CD8-positive, alpha-beta memory T cell (primary cell): Measurements from ENCODE around the gene PRKAB1. TPM values are rescaled to one million over a fixed set of nuclear protein-coding genes. Genes with fewer than 3 reads are reported as not detected.
"Not testable (repeated sequence)": the region's sequence is repeated elsewhere in the genome, so short reads cannot be mapped to it uniquely, and the experiment has no call there.

Experiments used
- CTCF ChIA-PET: fragments of 350-600 bp; sonication (Branson Sonifier 250); formaldehyde crosslinking; loops from one replicate; lab custom pipeline; 2021; ENCODE audit warnings: antibody characterized with exemption; lab: Charles Lee
- POLR2A ChIA-PET: fragments of 350-600 bp; sonication (Branson Sonifier 250); formaldehyde crosslinking; loops from one replicate; lab custom pipeline; 2021; ENCODE audit warnings: antibody characterized with exemption; lab: Charles Lee
- DNase-seq, 5 donors: peaks; one replicate each; pipeline versions ENCODE4 v3.0.0 to v3.0.0-alpha.2; 2020 to 2022; ENCODE audit warnings: mixed read lengths in 1 of 5
- H3K27ac ChIP-seq: one replicate; pipeline ENCODE4 v1.7.0; 2013; ENCODE audit warnings: low read depth, mild to moderate bottlenecking, low read length, moderate library complexity
- H3K27me3 ChIP-seq: 2 replicates; pipeline ENCODE4 v1.7.0; 2013; ENCODE audit warnings: low read length, mild to moderate bottlenecking; ENCODE audit not compliant: insufficient read depth, poor library complexity, severe bottlenecking
- H3K36me3 ChIP-seq: 2 replicates; pipeline ENCODE4 v1.7.0; 2013; ENCODE audit warnings: mild to moderate bottlenecking, low read length, moderate library complexity; ENCODE audit not compliant: insufficient read depth
- H3K4me1 ChIP-seq: 2 replicates; pipeline ENCODE4 v1.7.0; 2013; ENCODE audit warnings: mild to moderate bottlenecking, low read length, moderate library complexity; ENCODE audit not compliant: insufficient read depth
- H3K4me3 ChIP-seq: 2 replicates; pipeline ENCODE4 v1.7.0; 2013; ENCODE audit warnings: mild to moderate bottlenecking, low read length
- H3K9me3 ChIP-seq: 2 replicates; pipeline ENCODE4 v1.7.0; 2013; ENCODE audit warnings: mild to moderate bottlenecking, low read length
- H3K27ac Mint-ChIP-seq, 8 donors: one replicate each; pipeline ENCODE4 v1.8.0; 2020 to 2021; ENCODE audit warnings: mixed read lengths in 8 of 8, mild to moderate bottlenecking in 6 of 8, inconsistent platforms in 3 of 8, moderate library complexity in 3 of 8
- H3K27me3 Mint-ChIP-seq, 2 donors: one replicate each; pipeline ENCODE4 v1.8.0; 2020 to 2021; ENCODE audit warnings: mixed read lengths in 2 of 2, mild to moderate bottlenecking in 1 of 2, moderate library complexity in 1 of 2
- H3K36me3 Mint-ChIP-seq, 3 donors: one replicate each; pipeline ENCODE4 v1.8.0; 2020 to 2021; ENCODE audit warnings: mixed read lengths in 3 of 3, inconsistent platforms in 1 of 3, mild to moderate bottlenecking in 1 of 3
- H3K4me1 Mint-ChIP-seq, 3 donors: one replicate each; pipeline ENCODE4 v1.8.0; 2020 to 2021; ENCODE audit warnings: mixed read lengths in 3 of 3, inconsistent platforms in 1 of 3, mild to moderate bottlenecking in 1 of 3
- H3K4me3 Mint-ChIP-seq, 7 donors: one replicate each; pipeline ENCODE4 v1.8.0; 2020 to 2021; ENCODE audit warnings: mixed read lengths in 7 of 7, mild to moderate bottlenecking in 6 of 7, moderate library complexity in 4 of 7, inconsistent platforms in 2 of 7
- H3K9me3 Mint-ChIP-seq, 5 donors: one replicate each; pipeline ENCODE4 v1.8.0; 2020 to 2022; ENCODE audit warnings: mixed read lengths in 5 of 5, mild to moderate bottlenecking in 3 of 5, moderate library complexity in 2 of 5, inconsistent platforms in 1 of 5
- polyA plus RNA-seq: library from polyadenylated mRNA; unstranded; fragments of 300-500 nt; fragmentation: Illumina TruSeq; gene quantifications from one replicate; pipeline ENCODE4 v1.2.3, GENCODE V29; 2021
- total RNA-seq, 2 experiments: library from RNA; stranded (reverse); gene quantifications; one replicate each; pipeline ENCODE4 v1.2.3, GENCODE V29; 2021

The PRKAB1 gene
- total and polyA plus RNA-seq, 3 experiments from 2014 or later: 27.2 to 32.0 (median 30.8) TPM

DNA sequence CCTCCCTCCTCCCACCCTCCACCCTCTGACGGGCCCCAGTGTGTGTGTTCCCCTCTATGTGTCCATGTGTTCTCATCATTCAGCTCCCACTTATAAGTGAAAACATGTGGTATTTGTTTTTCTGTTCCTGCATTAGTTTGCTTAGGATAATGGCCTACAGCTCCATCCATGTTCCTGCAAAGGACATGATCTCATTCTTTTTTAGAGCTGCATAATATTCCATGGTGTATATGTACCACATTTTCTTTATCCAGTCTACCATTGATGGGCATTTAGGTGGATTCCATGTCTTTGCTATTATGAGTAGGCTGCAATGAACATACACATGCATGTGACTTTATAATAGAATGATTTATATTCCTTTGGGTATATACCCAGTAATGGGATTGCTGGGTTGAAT lies 38.5 kb downstream of the PRKAB1 start:
- H3K36me3 ChIP-seq, H3K9me3 Mint-ChIP-seq, DNase-seq, H3K9me3 ChIP-seq, POLR2A ChIA-PET, H3K4me3 Mint-ChIP-seq, H3K36me3 Mint-ChIP-seq, H3K4me1 Mint-ChIP-seq, H3K4me3 ChIP-seq, H3K27ac Mint-ChIP-seq, H3K27me3 Mint-ChIP-seq, H3K4me1 ChIP-seq, CTCF ChIA-PET, H3K27ac ChIP-seq, H3K27me3 ChIP-seq: not testable (repeated sequence)

DNA sequence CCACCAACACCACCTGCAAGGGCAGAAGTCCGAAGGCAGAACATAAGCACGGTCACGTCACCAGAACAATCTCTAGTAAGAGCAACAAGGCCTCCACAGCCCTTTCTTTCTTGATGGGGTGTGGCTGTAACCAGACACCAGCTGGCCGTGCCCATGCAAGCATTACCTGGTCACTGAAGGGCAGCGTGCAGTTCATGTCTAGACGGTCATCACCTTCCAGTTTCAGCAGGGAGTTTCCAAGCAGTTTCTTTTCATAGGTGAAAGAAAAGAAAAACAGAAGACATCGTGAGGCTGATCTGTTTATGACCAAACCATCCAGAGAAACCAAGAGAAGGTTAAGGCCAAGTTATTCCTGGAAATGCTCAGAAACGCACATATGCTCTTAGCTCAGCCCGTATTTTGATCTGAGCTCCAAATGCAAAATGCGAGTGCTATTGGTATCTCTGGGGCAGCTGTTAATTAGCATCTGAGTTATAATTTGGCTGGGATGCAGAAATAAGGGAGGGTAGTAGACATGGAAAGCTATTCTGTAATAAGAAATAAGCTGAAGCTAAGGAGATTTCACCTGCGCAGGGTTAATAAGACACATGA lies 42.5 kb downstream of the PRKAB1 start:
- Histone ChIP-seq H3K4me1 (no peaks in the 10 kb centered on the region), H3K36me3 (no peaks in the 10 kb centered on the region), H3K27ac (no peak overlapping the region), H3K4me3 (no peak overlapping the region), H3K9me3 (no peaks in the 10 kb centered on the region), H3K27me3 (no peaks in the 10 kb centered on the region)
- DNase-seq: no peak
- Mint-ChIP-seq H3K4me3 (no peak overlapping the region), H3K27me3 (no peaks in the 10 kb centered on the region), H3K27ac (no peak overlapping the region), H3K36me3 (peaks cover 0 to 11% (median 0%) of the 10 kb centered on the region in 3 donors), H3K4me1 (no peaks in the 10 kb centered on the region), H3K9me3 (no peaks in the 10 kb centered on the region)
- CTCF ChIA-PET: no interaction called here
- POLR2A ChIA-PET: no interaction called here

DNA sequence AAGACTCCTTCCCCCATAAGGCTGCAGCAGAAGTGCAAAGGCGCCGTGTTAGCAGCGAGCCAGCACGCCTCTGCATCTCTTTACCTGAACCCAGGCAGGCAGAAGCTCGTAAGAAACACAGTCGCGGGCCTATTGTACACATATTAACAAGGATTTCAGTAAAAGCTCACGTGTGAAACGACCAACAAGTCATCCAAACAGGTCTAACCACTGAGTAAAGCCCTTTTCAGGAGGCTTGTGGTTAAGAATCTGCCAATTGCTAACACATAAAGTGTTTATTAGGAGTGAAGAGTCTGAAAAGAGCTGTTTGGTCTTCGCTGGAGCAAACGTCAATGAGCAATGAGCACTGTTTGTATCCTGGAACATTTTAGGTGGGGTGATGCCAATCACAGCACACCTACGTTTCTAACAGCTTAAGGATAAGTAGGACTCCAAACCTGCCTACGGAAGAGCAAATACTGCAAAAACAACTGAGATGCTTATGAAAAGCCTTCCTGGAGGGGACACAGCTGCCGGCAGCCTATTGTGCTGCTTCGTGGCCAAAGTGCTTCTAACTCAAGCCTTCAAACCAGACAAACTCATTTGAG lies 43.1 kb downstream of the PRKAB1 start:
- no peaks in the 10 kb centered on the region for H3K4me1 ChIP-seq
- POLR2A ChIA-PET: no interaction called here
- H3K27me3 ChIP-seq: no peaks in the 10 kb centered on the region
- H3K36me3 ChIP-seq: no peaks in the 10 kb centered on the region
- Mint-ChIP-seq H3K4me1 (no peaks in the 10 kb centered on the region), H3K27ac (no peak overlapping the region), H3K9me3 (no peaks in the 10 kb centered on the region), H3K27me3 (no peaks in the 10 kb centered on the region), H3K4me3 (no peak overlapping the region), H3K36me3 (peaks cover 0 to 11% (median 0%) of the 10 kb centered on the region in 3 donors)
- no peaks in the 10 kb centered on the region for H3K9me3 ChIP-seq
- DNase-seq: no peak
- no peak overlapping the region for H3K27ac ChIP-seq
- CTCF ChIA-PET: no interaction called here
- H3K4me3 ChIP-seq: no peak overlapping the region

DNA sequence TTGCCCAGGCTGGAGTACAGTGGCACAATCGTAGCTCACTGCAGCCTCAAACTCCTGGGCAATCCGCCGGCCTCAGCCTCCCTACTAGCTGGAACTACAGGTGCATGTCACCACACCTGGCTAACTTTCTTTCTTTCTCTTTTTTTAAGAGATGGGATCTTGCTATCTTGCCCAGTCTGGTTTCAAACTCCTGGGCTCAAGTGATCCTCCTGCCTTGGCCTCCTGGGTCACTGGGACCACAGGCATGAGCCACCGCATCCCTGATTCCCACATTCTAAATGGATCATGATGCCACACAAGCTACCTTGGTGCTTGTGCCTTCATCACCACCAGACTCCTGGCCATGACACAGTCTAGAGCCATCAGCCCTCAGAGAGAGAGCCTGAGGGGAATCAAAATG lies 43.8 kb downstream of the PRKAB1 start:
- Histone ChIP-seq H3K9me3 (no peaks in the 10 kb centered on the region), H3K4me3 (no peak overlapping the region), H3K36me3 (no peaks in the 10 kb centered on the region), H3K27ac (no peak overlapping the region), H3K4me1 (no peaks in the 10 kb centered on the region), H3K27me3 (no peaks in the 10 kb centered on the region)
- H3K27ac Mint-ChIP-seq: peak overlapping the region in 1 of 8 donors; percentile 61
- H3K9me3 Mint-ChIP-seq: no peaks in the 10 kb centered on the region
- no peaks in the 10 kb centered on the region for H3K4me1 Mint-ChIP-seq
- no peak for DNase-seq
- POLR2A ChIA-PET: no interaction called here
- peaks cover 0 to 11% (median 0%) of the 10 kb centered on the region in 3 donors for H3K36me3 Mint-ChIP-seq
- CTCF ChIA-PET: no interaction called here
- no peak overlapping the region for H3K4me3 Mint-ChIP-seq
- no peaks in the 10 kb centered on the region for H3K27me3 Mint-ChIP-seq

DNA sequence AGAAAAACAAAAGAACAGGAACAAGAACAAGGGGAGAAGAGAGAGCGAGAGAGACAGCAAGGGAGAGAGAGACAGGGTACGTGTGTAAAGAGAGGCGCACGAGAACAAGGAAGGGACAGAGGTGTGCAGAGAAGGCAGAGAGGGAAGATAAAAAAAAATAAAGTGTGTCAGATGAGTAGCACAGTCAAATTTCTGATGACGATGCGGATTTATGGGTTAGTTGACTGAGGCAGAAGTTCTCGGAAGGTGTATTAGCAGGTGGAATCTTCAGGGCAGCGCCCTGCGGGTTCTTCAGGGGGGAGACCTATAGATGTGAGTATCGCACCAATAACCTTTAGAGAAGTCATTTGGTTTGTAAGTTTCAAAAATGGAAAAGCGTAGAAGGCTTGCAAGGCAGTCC lies 44.8 kb downstream of the PRKAB1 start:
- ChIA-PET POLR2A (no interaction called here), CTCF (no interaction called here)
- no peaks in the 10 kb centered on the region for H3K9me3 ChIP-seq
- Mint-ChIP-seq H3K9me3 (no peaks in the 10 kb centered on the region), H3K36me3 (peaks cover 0 to 8% (median 0%) of the 10 kb centered on the region in 3 donors), H3K4me3 (no peak overlapping the region), H3K27me3 (no peaks in the 10 kb centered on the region), H3K4me1 (no peaks in the 10 kb centered on the region), H3K27ac (no peak overlapping the region)
- H3K4me1 ChIP-seq: no peaks in the 10 kb centered on the region
- H3K36me3 ChIP-seq: no peaks in the 10 kb centered on the region
- no peak overlapping the region for H3K27ac ChIP-seq
- H3K4me3 ChIP-seq: no peak overlapping the region
- H3K27me3 ChIP-seq: no peaks in the 10 kb centered on the region
- no peak for DNase-seq

DNA sequence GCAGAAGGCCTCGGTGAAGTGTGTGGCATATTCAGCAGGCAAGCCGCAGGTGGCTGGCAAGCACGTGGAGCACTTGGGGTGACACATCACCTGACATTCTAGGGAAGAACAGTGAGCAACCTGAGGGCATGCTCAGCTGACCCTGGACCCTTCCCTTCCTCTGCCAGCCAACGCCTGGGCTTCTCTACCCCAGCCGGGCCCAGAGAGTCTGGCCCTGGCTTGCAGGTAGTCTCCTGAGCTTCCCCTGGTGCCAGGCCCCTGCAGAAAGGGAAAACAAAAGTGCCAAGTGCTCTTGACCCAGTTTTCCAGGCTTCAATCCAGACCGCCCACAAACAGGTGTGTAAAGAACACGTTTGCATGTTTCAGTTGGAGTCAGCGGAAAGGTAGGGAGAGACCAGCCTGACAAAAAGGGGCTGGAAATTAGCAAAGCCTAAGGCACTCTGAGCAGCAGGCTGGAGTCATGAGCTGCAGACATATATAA lies 45.7 kb downstream of the PRKAB1 start:
- Histone ChIP-seq H3K4me1 (no peaks in the 10 kb centered on the region), H3K36me3 (no peaks in the 10 kb centered on the region), H3K27me3 (no peaks in the 10 kb centered on the region), H3K9me3 (no peaks in the 10 kb centered on the region), H3K27ac (no peak overlapping the region), H3K4me3 (no peak overlapping the region)
- Mint-ChIP-seq H3K36me3 (peaks cover 0 to 8% (median 0%) of the 10 kb centered on the region in 3 donors), H3K4me1 (no peaks in the 10 kb centered on the region), H3K27ac (no peak overlapping the region), H3K9me3 (no peaks in the 10 kb centered on the region), H3K4me3 (no peak overlapping the region), H3K27me3 (no peaks in the 10 kb centered on the region)
- ChIA-PET CTCF (no interaction called here), POLR2A (no interaction called here)
- DNase-seq: no peak

DNA sequence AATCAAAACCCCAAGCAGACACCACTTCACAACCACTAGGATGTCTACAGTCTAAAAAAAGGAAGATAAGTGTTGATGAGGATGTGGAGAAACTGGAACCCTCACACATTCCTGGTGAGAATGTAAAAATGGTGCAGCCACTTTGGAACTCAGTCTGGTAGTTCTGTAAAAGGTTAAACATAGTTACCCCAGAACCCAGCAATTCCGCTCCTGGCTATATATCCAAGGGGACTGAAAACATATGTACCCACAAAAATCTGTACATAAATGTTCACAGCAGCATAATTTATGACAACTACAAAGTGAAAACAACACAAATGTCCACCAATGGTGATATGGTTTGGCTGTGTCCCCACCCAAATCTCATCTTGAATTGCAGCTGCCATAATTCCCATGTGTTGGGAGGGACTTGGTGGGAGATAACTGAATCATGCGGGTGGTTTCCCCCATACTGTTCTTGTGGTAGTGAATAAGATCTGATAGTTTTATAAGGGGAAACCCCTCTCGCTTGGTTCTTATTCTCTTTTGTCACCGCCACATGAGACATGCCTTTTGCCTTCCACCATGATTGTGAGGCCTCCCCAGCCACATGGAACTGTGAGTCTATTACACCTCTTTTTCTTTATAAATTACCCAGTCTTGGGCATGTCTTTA lies 46.8 kb downstream of the PRKAB1 start:
- no peak overlapping the region for H3K27ac ChIP-seq
- peaks cover 0 to 4% (median 0%) of the 10 kb centered on the region in 3 donors for H3K36me3 Mint-ChIP-seq
- H3K4me1 ChIP-seq: no peaks in the 10 kb centered on the region
- no peaks in the 10 kb centered on the region for H3K9me3 ChIP-seq
- POLR2A ChIA-PET: no interaction called here
- no peak overlapping the region for H3K4me3 Mint-ChIP-seq
- H3K27ac Mint-ChIP-seq: no peak overlapping the region
- no peaks in the 10 kb centered on the region for H3K27me3 ChIP-seq
- no peaks in the 10 kb centered on the region for H3K36me3 ChIP-seq
- no peaks in the 10 kb centered on the region for H3K9me3 Mint-ChIP-seq
- no peak for DNase-seq
- CTCF ChIA-PET: no interaction called here
- H3K27me3 Mint-ChIP-seq: no peaks in the 10 kb centered on the region
- no peak overlapping the region for H3K4me3 ChIP-seq
- no peaks in the 10 kb centered on the region for H3K4me1 Mint-ChIP-seq

DNA sequence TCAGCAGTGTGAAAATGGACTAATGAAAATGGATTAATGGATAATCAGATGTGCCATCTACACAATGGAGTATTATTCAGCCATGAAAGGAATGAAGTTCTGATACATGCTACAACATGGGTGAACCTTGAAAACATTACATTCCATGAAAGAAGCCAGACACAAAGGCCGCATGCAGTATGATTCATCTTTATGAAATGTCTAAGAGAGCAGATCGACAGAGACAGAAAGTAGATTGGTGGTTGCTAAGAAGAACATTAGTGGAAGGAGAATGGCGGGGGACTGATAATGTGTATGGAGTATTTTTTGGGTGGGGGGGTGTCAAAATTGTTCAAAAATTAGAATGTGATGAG lies 47.3 kb downstream of the PRKAB1 start:
- no peak overlapping the region for H3K4me3 ChIP-seq
- Mint-ChIP-seq H3K9me3 (no peaks in the 10 kb centered on the region), H3K27ac (no peak overlapping the region), H3K27me3 (no peaks in the 10 kb centered on the region), H3K4me3 (no peak overlapping the region), H3K4me1 (no peaks in the 10 kb centered on the region), H3K36me3 (peaks cover 0 to 4% (median 0%) of the 10 kb centered on the region in 3 donors)
- no peaks in the 10 kb centered on the region for H3K4me1 ChIP-seq
- H3K9me3 ChIP-seq: no peaks in the 10 kb centered on the region
- no peak for DNase-seq
- ChIA-PET CTCF (no interaction called here), POLR2A (no interaction called here)
- no peaks in the 10 kb centered on the region for H3K27me3 ChIP-seq
- H3K27ac ChIP-seq: no peak overlapping the region
- no peaks in the 10 kb centered on the region for H3K36me3 ChIP-seq
